Measurements from ENCODE around the gene FOXN3.

Gene FOXN3

GRCh38 chr14:89186856-89187376 lies 230.1 kb downstream of the FOXN3 start:
- TF ChIP-seq POLR2AphosphoS5 (IDR thresholded peaks at IDR 0.05; ENCODE audit: low read depth, low read length) = no peak
- TF ChIP-seq TAF1 (IDR thresholded peaks at IDR 0.05; ENCODE audit: borderline replicate concordance, low read depth, low read length) = no peak
- TF ChIP-seq POLR2A (IDR thresholded peaks at IDR 0.05; ENCODE audit: low read depth, low read length) = no peak
- DNase-seq (ENCODE audit: insufficient read length) = no peak
- FAIRE-seq = no peak

- FAIRE-seq (no peak), DNase-seq (ENCODE audit: insufficient read length) (no peak)
- TF ChIP-seq TAF1 (IDR thresholded peaks at IDR 0.05; ENCODE audit: borderline replicate concordance, low read depth, low read length) = no peak
- TF ChIP-seq POLR2A (IDR thresholded peaks at IDR 0.05; ENCODE audit: low read depth, low read length) = no peak
- no peak for TF ChIP-seq POLR2AphosphoS5 (IDR thresholded peaks at IDR 0.05; ENCODE audit: low read depth, low read length)
Observed at GRCh38 chr14:89185919-89186855, 230.8 kb downstream of the FOXN3 start.

- FAIRE-seq (no peak), DNase-seq (ENCODE audit: insufficient read length) (no peak)
- TF ChIP-seq POLR2A (IDR thresholded peaks at IDR 0.05; ENCODE audit: low read depth, low read length) (no peak), POLR2AphosphoS5 (IDR thresholded peaks at IDR 0.05; ENCODE audit: low read depth, low read length) (no peak), TAF1 (IDR thresholded peaks at IDR 0.05; ENCODE audit: borderline replicate concordance, low read depth, low read length) (no peak)
Observed at GRCh38 chr14:89184952-89185351, 232.1 kb downstream of the FOXN3 start.

- TF ChIP-seq POLR2AphosphoS5 (IDR thresholded peaks at IDR 0.05; ENCODE audit: low read depth, low read length) (no peak), TAF1 (IDR thresholded peaks at IDR 0.05; ENCODE audit: borderline replicate concordance, low read depth, low read length) (no peak), POLR2A (IDR thresholded peaks at IDR 0.05; ENCODE audit: low read depth, low read length) (no peak)
- no peak for FAIRE-seq
- no peak for DNase-seq (ENCODE audit: insufficient read length)
Observed at GRCh38 chr14:89182326-89182725, 234.7 kb downstream of the FOXN3 start.

GRCh38 chr14:89180546-89180945 lies 236.5 kb downstream of the FOXN3 start:
- no peak for TF ChIP-seq TAF1 (IDR thresholded peaks at IDR 0.05; ENCODE audit: borderline replicate concordance, low read depth, low read length)
- TF ChIP-seq POLR2AphosphoS5 (IDR thresholded peaks at IDR 0.05; ENCODE audit: low read depth, low read length) = no peak
- no peak for TF ChIP-seq POLR2A (IDR thresholded peaks at IDR 0.05; ENCODE audit: low read depth, low read length)
- FAIRE-seq = no peak
- DNase-seq (ENCODE audit: insufficient read length) = no peak

GRCh38 chr14:89179891-89180404 lies 237.1 kb downstream of the FOXN3 start:
- TF ChIP-seq TAF1 (IDR thresholded peaks at IDR 0.05; ENCODE audit: borderline replicate concordance, low read depth, low read length) (no peak), POLR2AphosphoS5 (IDR thresholded peaks at IDR 0.05; ENCODE audit: low read depth, low read length) (no peak), POLR2A (IDR thresholded peaks at IDR 0.05; ENCODE audit: low read depth, low read length) (no peak)
- DNase-seq (ENCODE audit: insufficient read length) (no peak), FAIRE-seq (no peak)

- TF ChIP-seq POLR2AphosphoS5 (IDR thresholded peaks at IDR 0.05; ENCODE audit: low read depth, low read length) (no peak), TAF1 (IDR thresholded peaks at IDR 0.05; ENCODE audit: borderline replicate concordance, low read depth, low read length) (no peak), POLR2A (IDR thresholded peaks at IDR 0.05; ENCODE audit: low read depth, low read length) (no peak)
Observed at GRCh38 chr14:89178800-89179535, 238.1 kb downstream of the FOXN3 start.

GRCh38 chr14:89178376-89178775 lies 238.7 kb downstream of the FOXN3 start:
- TF ChIP-seq TAF1 (IDR thresholded peaks at IDR 0.05; ENCODE audit: borderline replicate concordance, low read depth, low read length) = no peak
- no peak for TF ChIP-seq POLR2A (IDR thresholded peaks at IDR 0.05; ENCODE audit: low read depth, low read length)
- no peak for TF ChIP-seq POLR2AphosphoS5 (IDR thresholded peaks at IDR 0.05; ENCODE audit: low read depth, low read length)
- no peak for DNase-seq (ENCODE audit: insufficient read length)
- FAIRE-seq = no peak

More at GRCh38 chr14:89178800-89179535, 238.1 kb downstream of the FOXN3 start:
- FAIRE-seq (no peak), DNase-seq (ENCODE audit: insufficient read length) (no peak)

GRCh38 chr14:89175881-89176799 lies 240.9 kb downstream of the FOXN3 start:
- TF ChIP-seq POLR2AphosphoS5 (IDR thresholded peaks at IDR 0.05; ENCODE audit: low read depth, low read length) (no peak), POLR2A (IDR thresholded peaks at IDR 0.05; ENCODE audit: low read depth, low read length) (no peak)
- no peak for DNase-seq (ENCODE audit: insufficient read length)
- no peak for FAIRE-seq

- no peak for DNase-seq (ENCODE audit: insufficient read length)
- no peak for FAIRE-seq
- TF ChIP-seq TAF1 (IDR thresholded peaks at IDR 0.05; ENCODE audit: borderline replicate concordance, low read depth, low read length) (no peak), POLR2AphosphoS5 (IDR thresholded peaks at IDR 0.05; ENCODE audit: low read depth, low read length) (no peak), POLR2A (IDR thresholded peaks at IDR 0.05; ENCODE audit: low read depth, low read length) (no peak)
Observed at GRCh38 chr14:89171628-89172027, 245.4 kb downstream of the FOXN3 start.

Data from GM12892 (cell line).